Vagina (tissue), 2 donors: Measurements from ENCODE around the gene NEK11. TPM values are rescaled to one million over a fixed set of nuclear protein-coding genes. Genes with fewer than 3 reads are reported as not detected.
"Not testable (repeated sequence)": the region's sequence is repeated elsewhere in the genome, so short reads cannot be mapped to it uniquely, and the experiment has no call there.

Experiments used
- DNase-seq, 2 donors: peaks; one replicate each; pipeline ENCODE4 v3.0.0-alpha.2; 2017; ENCODE audit errors: extremely low spot score in 2 of 2
- H3K27ac ChIP-seq: fragments of 200-600 bp; sonication (generic); one replicate; pipeline ENCODE4 v1.5.1; 2019
- H3K27me3 ChIP-seq: fragments of 200-600 bp; sonication (generic); one replicate; pipeline ENCODE4 v1.5.1; 2019
- H3K36me3 ChIP-seq, 2 donors: fragments of 200-600 bp; sonication (generic); one replicate each; pipeline ENCODE4 v1.5.1; 2017 to 2019
- H3K4me1 ChIP-seq: fragments of 200-600 bp; sonication (generic); one replicate; pipeline ENCODE4 v1.5.1; 2019
- H3K4me3 ChIP-seq, 2 donors: fragments of 200-600 bp; sonication (generic); 1 replicate in 1 of 2; 2 replicates in 1 of 2; pipeline ENCODE4 v1.5.1; 2016 to 2019
- H3K9me3 ChIP-seq: fragments of 200-600 bp; sonication (generic); one replicate; pipeline ENCODE4 v1.5.1; 2019
- POLR2A ChIP-seq, 2 donors: fragments of 450-650 bp; IDR thresholded peaks; one replicate each; pipeline ENCODE4 v1.6.1; 2017; ENCODE audit warnings: antibody characterized with exemption in 2 of 2, mild to moderate bottlenecking in 2 of 2, moderate library complexity in 2 of 2
- POLR2AphosphoS5 ChIP-seq, 2 donors: sonication (generic); formaldehyde crosslinking; IDR thresholded peaks; one replicate each; pipeline ENCODE4 v1.9.0; 2017; ENCODE audit warnings: antibody characterized with exemption in 2 of 2, mild to moderate bottlenecking in 2 of 2, low read depth in 1 of 2; ENCODE audit not compliant: insufficient read depth in 1 of 2
- intact Hi-C: fragments of 100-400 bp; cut with DNase I; formaldehyde crosslinking; loops from one replicate; pipeline ENCODE4 v1.15.1; 2023
- total RNA-seq: library from RNA; depleted of rRNA; stranded (reverse); fragments of >200 nt; gene quantifications from one replicate; pipeline ENCODE4 v1.2.3, GENCODE V29; 2016
- TF ChIP-seq, protein P1 (sequence below), 3 experiments: fragments of 450-650 bp in 2 of 3; fragments of 200-600 bp in 1 of 3; sonication (generic) in 1 of 3; IDR thresholded peaks; one replicate each; pipeline ENCODE4 v1.5.1; 2017 to 2019; ENCODE audit warnings: antibody characterized with exemption in 3 of 3, mild to moderate bottlenecking in 2 of 3, moderate library complexity in 2 of 3

The NEK11 gene
- total RNA-seq, 1 donor from 2014 or later = 8.6 TPM

DNA sequence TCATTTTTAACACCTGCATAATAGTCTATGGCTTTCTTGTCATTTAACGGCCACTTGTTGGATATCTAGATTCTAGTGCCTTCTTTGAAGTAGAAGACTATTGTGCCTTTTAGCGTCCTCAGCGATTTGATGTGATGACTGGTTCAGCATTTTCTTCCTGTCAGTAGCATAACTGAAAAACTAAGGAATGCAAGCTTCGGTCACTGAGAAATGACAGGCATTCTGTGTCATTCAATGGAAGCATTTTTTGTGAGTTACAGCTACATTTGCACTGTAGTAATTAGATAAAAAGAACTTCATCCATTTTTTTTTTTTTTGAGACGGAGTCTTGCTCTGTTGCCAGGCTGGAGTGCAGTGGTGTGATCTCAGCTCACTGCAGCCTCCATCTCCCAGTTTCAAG, 10.3 kb downstream of the NEK11 start:
- no peak overlapping the region for H3K27ac ChIP-seq
- TF ChIP-seq POLR2A (IDR thresholded peaks at IDR 0.05) (no peak), POLR2AphosphoS5 (IDR thresholded peaks at IDR 0.05; ENCODE audit: insufficient read depth in 1 of 2, low read depth in 1 of 2) (no peak)
- TF ChIP-seq, protein P1, sequence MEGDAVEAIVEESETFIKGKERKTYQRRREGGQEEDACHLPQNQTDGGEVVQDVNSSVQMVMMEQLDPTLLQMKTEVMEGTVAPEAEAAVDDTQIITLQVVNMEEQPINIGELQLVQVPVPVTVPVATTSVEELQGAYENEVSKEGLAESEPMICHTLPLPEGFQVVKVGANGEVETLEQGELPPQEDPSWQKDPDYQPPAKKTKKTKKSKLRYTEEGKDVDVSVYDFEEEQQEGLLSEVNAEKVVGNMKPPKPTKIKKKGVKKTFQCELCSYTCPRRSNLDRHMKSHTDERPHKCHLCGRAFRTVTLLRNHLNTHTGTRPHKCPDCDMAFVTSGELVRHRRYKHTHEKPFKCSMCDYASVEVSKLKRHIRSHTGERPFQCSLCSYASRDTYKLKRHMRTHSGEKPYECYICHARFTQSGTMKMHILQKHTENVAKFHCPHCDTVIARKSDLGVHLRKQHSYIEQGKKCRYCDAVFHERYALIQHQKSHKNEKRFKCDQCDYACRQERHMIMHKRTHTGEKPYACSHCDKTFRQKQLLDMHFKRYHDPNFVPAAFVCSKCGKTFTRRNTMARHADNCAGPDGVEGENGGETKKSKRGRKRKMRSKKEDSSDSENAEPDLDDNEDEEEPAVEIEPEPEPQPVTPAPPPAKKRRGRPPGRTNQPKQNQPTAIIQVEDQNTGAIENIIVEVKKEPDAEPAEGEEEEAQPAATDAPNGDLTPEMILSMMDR (IDR thresholded peaks at IDR 0.05) = no peak
- intact Hi-C loops = no loop called here

DNA sequence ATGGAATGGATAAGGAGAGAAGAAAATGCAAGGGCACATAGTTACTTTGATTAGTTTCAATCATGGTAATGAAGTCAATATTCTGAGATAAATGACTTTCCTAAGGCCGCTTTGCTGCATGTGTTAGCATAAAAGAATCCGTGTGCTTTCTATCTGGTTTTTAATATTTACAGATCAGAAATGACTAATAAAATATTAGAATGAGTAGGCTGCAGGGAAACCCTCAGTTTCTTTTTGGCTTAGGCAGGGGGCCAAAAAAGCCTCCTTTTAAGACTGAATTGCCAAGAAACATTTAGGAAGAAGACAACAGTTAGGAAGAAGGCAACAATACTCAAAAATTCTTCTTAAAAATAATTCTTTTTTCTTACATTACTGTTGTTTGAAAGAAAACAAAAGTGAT, 11.6 kb downstream of the NEK11 start:
- Histone ChIP-seq H3K4me3 (no peak overlapping the region), H3K9me3 (no peaks in the 10 kb centered on the region), H3K27me3 (no peaks in the 10 kb centered on the region), H3K36me3 (no peaks in the 10 kb centered on the region), H3K4me1 (no peaks in the 10 kb centered on the region), H3K27ac (no peak overlapping the region)
- intact Hi-C loops = no loop called here
- TF ChIP-seq, protein P1 (IDR thresholded peaks at IDR 0.05) = no peak
- TF ChIP-seq POLR2AphosphoS5 (IDR thresholded peaks at IDR 0.05; ENCODE audit: insufficient read depth in 1 of 2, low read depth in 1 of 2) = no peak
- no peak for TF ChIP-seq POLR2A (IDR thresholded peaks at IDR 0.05)
- no peak for DNase-seq

More for the DNA sequence above, 10.3 kb downstream of the NEK11 start:
- H3K36me3 ChIP-seq = no peaks in the 10 kb centered on the region
- no peak overlapping the region for H3K4me3 ChIP-seq
- DNase-seq = no peak
- H3K27me3 ChIP-seq = no peaks in the 10 kb centered on the region
- no peaks in the 10 kb centered on the region for H3K4me1 ChIP-seq
- no peaks in the 10 kb centered on the region for H3K9me3 ChIP-seq

DNA sequence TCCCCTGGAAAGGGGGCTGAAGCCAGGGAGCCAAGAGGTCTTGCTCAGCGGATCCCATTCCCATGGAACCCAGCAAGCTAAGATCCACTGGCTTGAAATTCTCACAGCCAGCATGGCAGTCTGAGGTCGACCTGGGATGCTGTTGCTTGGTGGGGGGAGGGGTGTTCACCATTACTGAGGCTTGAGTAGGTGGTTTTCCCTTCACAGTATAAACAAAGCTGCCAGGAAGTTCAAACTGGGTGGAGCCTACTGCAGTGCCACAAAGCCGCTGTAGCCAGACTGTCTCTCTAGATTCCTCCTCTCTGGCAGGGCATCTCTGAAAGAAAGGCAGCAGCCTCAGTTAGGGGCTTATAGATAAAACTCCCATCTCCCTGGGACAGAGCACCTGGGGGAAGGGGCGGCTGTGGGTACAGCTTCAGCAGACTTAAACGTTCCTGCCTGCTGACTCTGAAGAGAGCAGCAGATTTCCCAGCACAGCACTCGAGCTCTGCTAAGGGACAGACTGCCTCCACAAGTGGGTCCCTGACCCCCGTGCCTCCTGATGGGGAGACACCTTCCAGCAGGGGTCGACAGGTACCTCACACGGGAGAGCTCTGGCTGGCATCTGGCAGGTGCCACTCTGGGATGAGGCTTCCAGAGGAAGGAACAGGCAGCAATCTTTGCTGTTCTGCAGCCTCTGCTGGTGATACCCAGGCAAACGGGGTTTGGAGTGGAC, 15.8 kb downstream of the NEK11 start:
- H3K36me3 ChIP-seq, H3K27me3 ChIP-seq, H3K9me3 ChIP-seq, H3K4me1 ChIP-seq, H3K4me3 ChIP-seq, intact Hi-C loops, DNase-seq, H3K27ac ChIP-seq: not testable (repeated sequence)

DNA sequence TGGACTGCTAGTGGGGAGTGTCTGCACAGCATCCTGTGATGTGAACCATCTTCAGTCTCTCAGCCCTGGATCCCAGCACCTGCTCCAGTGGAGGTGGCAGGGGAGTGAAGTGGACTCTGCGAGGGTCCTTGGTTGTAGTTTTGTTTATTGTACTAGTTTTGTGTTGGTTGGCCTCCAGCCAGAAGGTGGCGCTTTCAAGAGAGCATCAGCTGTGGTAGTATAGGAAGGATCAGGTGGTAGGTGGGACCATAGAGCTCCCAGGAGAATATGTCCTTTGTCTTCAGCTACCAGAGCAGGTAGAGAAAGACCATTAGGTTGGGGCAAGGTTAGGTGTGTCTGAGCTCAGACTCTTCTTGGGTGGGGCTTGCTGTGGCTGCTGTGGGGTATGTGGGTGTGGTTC, 20.9 kb downstream of the NEK11 start:
- no peaks in the 10 kb centered on the region for H3K4me1 ChIP-seq
- no peaks in the 10 kb centered on the region for H3K9me3 ChIP-seq
- intact Hi-C loops = no loop called here
- no peak overlapping the region for H3K4me3 ChIP-seq
- TF ChIP-seq POLR2A (IDR thresholded peaks at IDR 0.05) (no peak), POLR2AphosphoS5 (IDR thresholded peaks at IDR 0.05; ENCODE audit: insufficient read depth in 1 of 2, low read depth in 1 of 2) (no peak)
- TF ChIP-seq, protein P1 (IDR thresholded peaks at IDR 0.05) = no peak
- H3K27ac ChIP-seq = no peak overlapping the region
- no peaks in the 10 kb centered on the region for H3K27me3 ChIP-seq
- no peaks in the 10 kb centered on the region for H3K36me3 ChIP-seq
- no peak for DNase-seq

DNA sequence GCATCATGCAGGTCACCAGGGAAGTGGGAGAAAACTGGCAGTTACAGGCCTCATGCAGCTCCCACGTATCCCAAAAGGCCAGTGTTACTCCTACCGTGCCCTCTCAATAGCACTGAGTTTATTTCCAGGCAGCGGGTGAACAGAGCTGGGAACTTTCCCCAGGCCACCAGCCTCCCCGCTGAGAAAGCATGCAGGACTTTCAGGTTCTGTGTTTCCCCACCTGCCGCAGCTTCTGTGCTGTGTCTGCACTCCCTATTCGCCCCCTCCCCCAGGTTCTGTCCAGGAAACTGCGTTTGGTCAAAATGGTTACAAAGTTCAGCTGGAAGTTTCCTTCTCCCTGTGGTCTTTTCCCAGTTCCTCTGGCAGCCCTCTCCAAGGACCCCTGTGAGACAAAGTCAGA, 21.4 kb downstream of the NEK11 start:
- no peaks in the 10 kb centered on the region for H3K9me3 ChIP-seq
- no peaks in the 10 kb centered on the region for H3K4me1 ChIP-seq
- no peaks in the 10 kb centered on the region for H3K27me3 ChIP-seq
- DNase-seq = no peak
- intact Hi-C loops = no loop called here
- H3K27ac ChIP-seq = no peak overlapping the region
- TF ChIP-seq, protein P1 (IDR thresholded peaks at IDR 0.05) = no peak
- TF ChIP-seq POLR2A (IDR thresholded peaks at IDR 0.05) (no peak), POLR2AphosphoS5 (IDR thresholded peaks at IDR 0.05; ENCODE audit: insufficient read depth in 1 of 2, low read depth in 1 of 2) (no peak)
- H3K36me3 ChIP-seq = no peaks in the 10 kb centered on the region
- H3K4me3 ChIP-seq = no peak overlapping the region
